ENCODE results near the gene LIN7C.

The LIN7C gene

DNA sequence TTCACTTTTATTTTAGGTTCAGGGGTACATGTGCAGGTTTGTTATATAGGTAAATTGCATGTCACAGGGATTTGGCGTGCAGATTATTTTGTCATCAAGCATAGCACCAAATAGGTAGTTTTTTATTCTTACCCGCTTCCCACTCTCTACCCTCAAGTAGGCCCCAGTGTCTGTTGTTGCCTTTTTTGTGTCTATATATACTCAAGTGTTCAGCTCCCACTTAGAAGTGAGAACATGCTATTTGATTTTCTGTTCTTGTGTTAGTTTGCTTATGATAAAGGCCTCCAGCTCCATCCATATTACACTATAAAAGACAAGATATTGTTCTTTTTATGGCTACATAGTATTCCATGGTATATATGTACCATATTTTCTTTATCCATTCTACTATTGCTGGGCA is 28.5 kb upstream of the LIN7C start:
- H3K4me2 ChIP-seq (ENCODE audit: low read depth, low read length, poor library complexity, severe bottlenecking): no peak overlapping the region
- H3K9me2 ChIP-seq (replicated peaks; ENCODE audit: low read depth, low read length): no peaks in the 10 kb centered on the region
- no peaks in the 10 kb centered on the region for H3K79me2 ChIP-seq (ENCODE audit: insufficient read depth, low read length)
- no peak overlapping the region for H2AFZ ChIP-seq (ENCODE audit: low read length)
- no peaks in the 10 kb centered on the region for H3K4me1 ChIP-seq (ENCODE audit: insufficient read depth, low read length, poor library complexity, severe bottlenecking)
- no peaks in the 10 kb centered on the region for H3F3A ChIP-seq (ENCODE audit: low read depth)
- no peaks in the 10 kb centered on the region for H4K20me1 ChIP-seq (ENCODE audit: insufficient read depth, low read length, poor library complexity, severe bottlenecking)
- no peaks in the 10 kb centered on the region for H3K36me3 ChIP-seq (ENCODE audit: insufficient read depth, low read length)
- no peak for TF ChIP-seq CTCF (conservative IDR thresholded peaks at IDR 0.05; ENCODE audit: low read length)
- no peak for TF ChIP-seq EZH2phosphoT487 (IDR thresholded peaks at IDR 0.05; ENCODE audit: borderline replicate concordance)
- H3K27me3 ChIP-seq (ENCODE audit: insufficient read depth, low read length, poor library complexity, severe bottlenecking): no peaks in the 10 kb centered on the region
- no peaks in the 10 kb centered on the region for H3K9me3 ChIP-seq (ENCODE audit: insufficient read depth, low read depth, low read length)
- H3K9ac ChIP-seq (ENCODE audit: low read depth, low read length, poor library complexity, severe bottlenecking): no peak overlapping the region
- H3K4me3 ChIP-seq (ENCODE audit: low read length, poor library complexity, severe bottlenecking): no peak overlapping the region

- H4K20me1 ChIP-seq (ENCODE audit: insufficient read depth, low read length, poor library complexity, severe bottlenecking): no peaks in the 10 kb centered on the region
- H3F3A ChIP-seq (ENCODE audit: low read depth): no peaks in the 10 kb centered on the region
- H3K4me2 ChIP-seq (ENCODE audit: low read depth, low read length, poor library complexity, severe bottlenecking): no peak overlapping the region
- no peaks in the 10 kb centered on the region for H3K9me3 ChIP-seq (ENCODE audit: insufficient read depth, low read depth, low read length)
- no peak overlapping the region for H3K9ac ChIP-seq (ENCODE audit: low read depth, low read length, poor library complexity, severe bottlenecking)
- no peaks in the 10 kb centered on the region for H3K9me2 ChIP-seq (replicated peaks; ENCODE audit: low read depth, low read length)
- no peak overlapping the region for H3K4me3 ChIP-seq (ENCODE audit: low read length, poor library complexity, severe bottlenecking)
- H2AFZ ChIP-seq (ENCODE audit: low read length): no peak overlapping the region
- no peaks in the 10 kb centered on the region for H3K27me3 ChIP-seq (ENCODE audit: insufficient read depth, low read length, poor library complexity, severe bottlenecking)
- H3K79me2 ChIP-seq (ENCODE audit: insufficient read depth, low read length): no peaks in the 10 kb centered on the region
- TF ChIP-seq CTCF (conservative IDR thresholded peaks at IDR 0.05; ENCODE audit: low read length): no peak
- TF ChIP-seq EZH2phosphoT487 (IDR thresholded peaks at IDR 0.05; ENCODE audit: borderline replicate concordance): no peak
- H3K4me1 ChIP-seq (ENCODE audit: insufficient read depth, low read length, poor library complexity, severe bottlenecking): no peaks in the 10 kb centered on the region
- H3K36me3 ChIP-seq (ENCODE audit: insufficient read depth, low read length): no peaks in the 10 kb centered on the region
These were observed 26.2 kb upstream of the LIN7C start for GRCh38 chr11:27532652-27533325.

DNA sequence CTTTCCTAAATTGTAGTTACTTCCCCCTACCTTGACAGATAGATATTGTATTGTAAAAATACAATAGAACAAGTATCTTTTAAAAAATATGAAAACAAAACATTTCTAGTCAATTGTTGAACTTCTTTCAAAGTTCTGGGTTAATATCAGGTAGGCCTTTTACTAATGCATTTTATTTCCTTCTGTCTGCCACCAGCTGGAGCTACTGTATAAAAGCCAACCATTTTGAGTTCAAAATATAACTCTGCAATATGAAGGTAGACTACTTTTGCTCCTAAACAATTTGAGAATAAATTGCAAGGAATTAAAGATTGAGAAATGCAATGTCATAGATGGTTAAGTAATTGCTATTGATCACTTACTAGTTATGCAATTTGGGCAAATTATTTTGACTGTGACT is 22.1 kb upstream of the LIN7C start:
- Histone ChIP-seq H3K36me3 (ENCODE audit: insufficient read depth, low read length) (no peaks in the 10 kb centered on the region), H3K4me1 (ENCODE audit: insufficient read depth, low read length, poor library complexity, severe bottlenecking) (no peaks in the 10 kb centered on the region), H3K9me2 (replicated peaks; ENCODE audit: low read depth, low read length) (no peaks in the 10 kb centered on the region), H3K79me2 (ENCODE audit: insufficient read depth, low read length) (no peaks in the 10 kb centered on the region), H3K4me3 (ENCODE audit: low read length, poor library complexity, severe bottlenecking) (no peak overlapping the region), H4K20me1 (ENCODE audit: insufficient read depth, low read length, poor library complexity, severe bottlenecking) (no peaks in the 10 kb centered on the region), H3K4me2 (ENCODE audit: low read depth, low read length, poor library complexity, severe bottlenecking) (no peak overlapping the region), H3K27me3 (ENCODE audit: insufficient read depth, low read length, poor library complexity, severe bottlenecking) (no peaks in the 10 kb centered on the region), H2AFZ (ENCODE audit: low read length) (no peak overlapping the region), H3K9me3 (ENCODE audit: insufficient read depth, low read depth, low read length) (no peaks in the 10 kb centered on the region), H3K9ac (ENCODE audit: low read depth, low read length, poor library complexity, severe bottlenecking) (no peak overlapping the region), H3F3A (ENCODE audit: low read depth) (no peaks in the 10 kb centered on the region)
- peak; percentile 46 for TF ChIP-seq CTCF (conservative IDR thresholded peaks at IDR 0.05; ENCODE audit: low read length)
- no peak for TF ChIP-seq EZH2phosphoT487 (IDR thresholded peaks at IDR 0.05; ENCODE audit: borderline replicate concordance)

All from Loucy (cell line).